BLaER1 (cell line): ENCODE results near the gene ADAMTS6.
"Not testable (repeated sequence)": the region's sequence is repeated elsewhere in the genome, so short reads cannot be mapped to it uniquely, and the experiment has no call there.

Experiments
- H3K27ac ChIP-seq: shearing (Covaris generic); formaldehyde crosslinking; 2 replicates; pipeline ENCODE4 v1.8.1; 2022
- H3K27me3 ChIP-seq: shearing (Covaris generic); formaldehyde crosslinking; 2 replicates; pipeline ENCODE4 v1.8.1; 2022
- H3K36me3 ChIP-seq: shearing (Covaris generic); formaldehyde crosslinking; 2 replicates; pipeline ENCODE4 v1.8.1; 2022
- H3K4me1 ChIP-seq: shearing (Covaris generic); formaldehyde crosslinking; 2 replicates; pipeline ENCODE4 v1.8.1; 2022
- H3K4me2 ChIP-seq: shearing (Covaris generic); formaldehyde crosslinking; 2 replicates; pipeline ENCODE4 v1.8.1; 2022
- H3K4me3 ChIP-seq: shearing (Covaris generic); formaldehyde crosslinking; 2 replicates; pipeline ENCODE4 v1.8.1; 2022
- H3K9ac ChIP-seq: shearing (Covaris generic); formaldehyde crosslinking; 2 replicates; pipeline ENCODE4 v1.8.1; 2022
- H3K9me3 ChIP-seq: shearing (Covaris generic); formaldehyde crosslinking; 2 replicates; pipeline ENCODE4 v1.8.1; 2022
- H4K20me1 ChIP-seq: shearing (Covaris generic); formaldehyde crosslinking; 2 replicates; pipeline ENCODE4 v1.8.1; 2022
- Cebpa-rat ChIP-seq: shearing (Covaris generic); IDR thresholded peaks from 2 replicates; pipeline ENCODE4 v1.8.1; 2022

The ADAMTS6 gene

GRCh38 chr5:65382582-65382981 lies 99.1 kb downstream of the ADAMTS6 start:
- Histone ChIP-seq H3K4me3 (no peak overlapping the region), H3K4me2 (no peak overlapping the region), H3K9ac (no peak overlapping the region), H3K36me3 (no peaks in the 10 kb centered on the region), H3K27ac (no peak overlapping the region), H3K4me1 (no peaks in the 10 kb centered on the region), H4K20me1 (no peaks in the 10 kb centered on the region), H3K27me3 (no peaks in the 10 kb centered on the region), H3K9me3 (no peaks in the 10 kb centered on the region)
- TF ChIP-seq Cebpa-rat: no peak

- H4K20me1 ChIP-seq, H3K27ac ChIP-seq, H3K4me2 ChIP-seq, H3K9me3 ChIP-seq, H3K4me3 ChIP-seq, H3K27me3 ChIP-seq, H3K36me3 ChIP-seq, H3K9ac ChIP-seq, H3K4me1 ChIP-seq: not testable (repeated sequence)
Observed at GRCh38 chr5:65370505-65370904, 111.2 kb downstream of the ADAMTS6 start.

GRCh38 chr5:65366655-65367054 lies 115.1 kb downstream of the ADAMTS6 start:
- H4K20me1 ChIP-seq: no peaks in the 10 kb centered on the region
- no peaks in the 10 kb centered on the region for H3K4me1 ChIP-seq
- TF ChIP-seq Cebpa-rat: no peak
- H3K36me3 ChIP-seq: no peaks in the 10 kb centered on the region
- no peak overlapping the region for H3K27ac ChIP-seq
- no peak overlapping the region for H3K4me2 ChIP-seq
- no peak overlapping the region for H3K4me3 ChIP-seq
- no peak overlapping the region for H3K9ac ChIP-seq
- H3K9me3 ChIP-seq: no peaks in the 10 kb centered on the region
- H3K27me3 ChIP-seq: no peaks in the 10 kb centered on the region

GRCh38 chr5:65364907-65365306 lies 116.8 kb downstream of the ADAMTS6 start:
- TF ChIP-seq Cebpa-rat: no peak

GRCh38 chr5:65363499-65363898 lies 118.2 kb downstream of the ADAMTS6 start:
- H3K9me3 ChIP-seq: no peaks in the 10 kb centered on the region
- no peaks in the 10 kb centered on the region for H3K4me1 ChIP-seq
- no peaks in the 10 kb centered on the region for H3K27me3 ChIP-seq
- H4K20me1 ChIP-seq: no peaks in the 10 kb centered on the region
- no peak for TF ChIP-seq Cebpa-rat
- no peak overlapping the region for H3K27ac ChIP-seq
- no peaks in the 10 kb centered on the region for H3K36me3 ChIP-seq
- no peak overlapping the region for H3K4me3 ChIP-seq
- H3K4me2 ChIP-seq: no peak overlapping the region
- no peak overlapping the region for H3K9ac ChIP-seq

More at GRCh38 chr5:65364907-65365306, 116.8 kb downstream of the ADAMTS6 start:
- no peaks in the 10 kb centered on the region for H3K4me1 ChIP-seq
- H4K20me1 ChIP-seq: no peaks in the 10 kb centered on the region
- no peaks in the 10 kb centered on the region for H3K36me3 ChIP-seq
- H3K9ac ChIP-seq: no peak overlapping the region
- H3K9me3 ChIP-seq: no peaks in the 10 kb centered on the region
- H3K4me3 ChIP-seq: no peak overlapping the region
- no peak overlapping the region for H3K27ac ChIP-seq
- H3K27me3 ChIP-seq: no peaks in the 10 kb centered on the region
- no peak overlapping the region for H3K4me2 ChIP-seq

GRCh38 chr5:65359981-65360380 lies 121.7 kb downstream of the ADAMTS6 start:
- Histone ChIP-seq H4K20me1 (no peaks in the 10 kb centered on the region), H3K36me3 (no peaks in the 10 kb centered on the region), H3K9ac (no peak overlapping the region), H3K4me3 (no peak overlapping the region), H3K9me3 (no peaks in the 10 kb centered on the region), H3K27ac (no peak overlapping the region), H3K27me3 (no peaks in the 10 kb centered on the region), H3K4me2 (no peak overlapping the region), H3K4me1 (no peaks in the 10 kb centered on the region)
- no peak for TF ChIP-seq Cebpa-rat

- H3K4me1 ChIP-seq: no peaks in the 10 kb centered on the region
- H3K9ac ChIP-seq: no peak overlapping the region
- H3K4me2 ChIP-seq: no peak overlapping the region
- TF ChIP-seq Cebpa-rat: no peak
- H3K9me3 ChIP-seq: no peaks in the 10 kb centered on the region
- no peaks in the 10 kb centered on the region for H3K36me3 ChIP-seq
- H3K27me3 ChIP-seq: no peaks in the 10 kb centered on the region
- H4K20me1 ChIP-seq: no peaks in the 10 kb centered on the region
- H3K4me3 ChIP-seq: no peak overlapping the region
- no peak overlapping the region for H3K27ac ChIP-seq
Observed at GRCh38 chr5:65359569-65359968, 122.2 kb downstream of the ADAMTS6 start.

- H3K4me1 ChIP-seq: no peaks in the 10 kb centered on the region
- no peaks in the 10 kb centered on the region for H3K27me3 ChIP-seq
- TF ChIP-seq Cebpa-rat: no peak
- H3K27ac ChIP-seq: no peak overlapping the region
- H3K36me3 ChIP-seq: no peaks in the 10 kb centered on the region
- no peaks in the 10 kb centered on the region for H3K9me3 ChIP-seq
- no peak overlapping the region for H3K9ac ChIP-seq
- H3K4me2 ChIP-seq: no peak overlapping the region
- no peak overlapping the region for H3K4me3 ChIP-seq
- no peaks in the 10 kb centered on the region for H4K20me1 ChIP-seq
Observed at GRCh38 chr5:65356274-65356673, 125.4 kb downstream of the ADAMTS6 start.

- Histone ChIP-seq H3K36me3 (no peaks in the 10 kb centered on the region), H3K4me3 (no peak overlapping the region)
Observed at GRCh38 chr5:65355301-65355700, 126.4 kb downstream of the ADAMTS6 start.

GRCh38 chr5:65341835-65342234 lies 139.9 kb downstream of the ADAMTS6 start:
- Histone ChIP-seq H4K20me1 (no peaks in the 10 kb centered on the region), H3K4me3 (no peak overlapping the region), H3K9ac (no peak overlapping the region), H3K4me1 (no peaks in the 10 kb centered on the region), H3K36me3 (no peaks in the 10 kb centered on the region), H3K27ac (no peak overlapping the region), H3K27me3 (no peaks in the 10 kb centered on the region), H3K9me3 (peaks cover 33% of the 10 kb centered on the region), H3K4me2 (no peak overlapping the region)
- TF ChIP-seq Cebpa-rat: no peak

More at GRCh38 chr5:65355301-65355700, 126.4 kb downstream of the ADAMTS6 start:
- Histone ChIP-seq H3K27ac (no peak overlapping the region), H3K27me3 (no peaks in the 10 kb centered on the region), H4K20me1 (no peaks in the 10 kb centered on the region), H3K9ac (no peak overlapping the region), H3K4me2 (no peak overlapping the region), H3K9me3 (no peaks in the 10 kb centered on the region), H3K4me1 (no peaks in the 10 kb centered on the region)
- TF ChIP-seq Cebpa-rat: no peak

- H3K27me3 ChIP-seq: no peaks in the 10 kb centered on the region
- no peaks in the 10 kb centered on the region for H3K36me3 ChIP-seq
- H3K9ac ChIP-seq: no peak overlapping the region
- H3K27ac ChIP-seq: no peak overlapping the region
- H3K9me3 ChIP-seq: peaks cover 33% of the 10 kb centered on the region
- no peak for TF ChIP-seq Cebpa-rat
- no peaks in the 10 kb centered on the region for H3K4me1 ChIP-seq
- H3K4me3 ChIP-seq: no peak overlapping the region
- no peak overlapping the region for H3K4me2 ChIP-seq
- H4K20me1 ChIP-seq: no peaks in the 10 kb centered on the region
Observed at GRCh38 chr5:65338606-65339151, 143.0 kb downstream of the ADAMTS6 start.
